ENCODE data around the gene FER.

Gene FER

GRCh38 chr5:108797396-108797795, 49.7 kb downstream of the FER start:
- Mint-ChIP-seq H3K4me1 (no peaks in the 10 kb centered on the region), H3K4me3 (no peak overlapping the region), H3K9me3 (peaks cover 27% of the 10 kb centered on the region), H3K36me3 (ENCODE audit: low read depth) (peaks cover 70% of the 10 kb centered on the region), H3K27me3 (ENCODE audit: low read depth) (no peaks in the 10 kb centered on the region), H3K27ac (no peak overlapping the region)
- TF ChIP-seq, protein P1, sequence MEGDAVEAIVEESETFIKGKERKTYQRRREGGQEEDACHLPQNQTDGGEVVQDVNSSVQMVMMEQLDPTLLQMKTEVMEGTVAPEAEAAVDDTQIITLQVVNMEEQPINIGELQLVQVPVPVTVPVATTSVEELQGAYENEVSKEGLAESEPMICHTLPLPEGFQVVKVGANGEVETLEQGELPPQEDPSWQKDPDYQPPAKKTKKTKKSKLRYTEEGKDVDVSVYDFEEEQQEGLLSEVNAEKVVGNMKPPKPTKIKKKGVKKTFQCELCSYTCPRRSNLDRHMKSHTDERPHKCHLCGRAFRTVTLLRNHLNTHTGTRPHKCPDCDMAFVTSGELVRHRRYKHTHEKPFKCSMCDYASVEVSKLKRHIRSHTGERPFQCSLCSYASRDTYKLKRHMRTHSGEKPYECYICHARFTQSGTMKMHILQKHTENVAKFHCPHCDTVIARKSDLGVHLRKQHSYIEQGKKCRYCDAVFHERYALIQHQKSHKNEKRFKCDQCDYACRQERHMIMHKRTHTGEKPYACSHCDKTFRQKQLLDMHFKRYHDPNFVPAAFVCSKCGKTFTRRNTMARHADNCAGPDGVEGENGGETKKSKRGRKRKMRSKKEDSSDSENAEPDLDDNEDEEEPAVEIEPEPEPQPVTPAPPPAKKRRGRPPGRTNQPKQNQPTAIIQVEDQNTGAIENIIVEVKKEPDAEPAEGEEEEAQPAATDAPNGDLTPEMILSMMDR (IDR thresholded peaks at IDR 0.05; ENCODE audit: unreplicated experiment in 3 of 3) = no peak

DNA sequence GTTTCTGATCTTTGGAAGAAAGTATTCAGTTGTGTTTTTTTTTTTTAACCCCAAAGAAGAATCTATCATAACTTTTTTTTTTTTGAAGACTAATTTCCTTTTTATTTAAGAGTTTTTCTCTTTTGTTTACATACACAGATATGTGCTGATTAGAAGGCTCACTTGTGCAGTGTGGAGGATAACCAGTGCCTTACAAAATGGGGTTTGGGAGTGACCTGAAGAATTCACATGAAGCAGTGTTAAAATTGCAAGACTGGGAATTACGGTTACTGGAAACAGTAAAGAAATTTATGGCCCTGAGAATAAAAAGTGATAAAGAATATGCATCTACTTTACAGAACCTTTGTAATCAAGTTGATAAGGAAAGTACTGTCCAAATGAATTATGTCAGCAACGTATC, 50.3 kb downstream of the FER start:
- Mint-ChIP-seq H3K9me3 (peaks cover 31% of the 10 kb centered on the region), H3K27ac (no peak overlapping the region), H3K4me1 (no peaks in the 10 kb centered on the region), H3K4me3 (no peak overlapping the region), H3K36me3 (ENCODE audit: low read depth) (peaks cover 74% of the 10 kb centered on the region), H3K27me3 (ENCODE audit: low read depth) (no peaks in the 10 kb centered on the region)
- TF ChIP-seq, protein P1 (IDR thresholded peaks at IDR 0.05; ENCODE audit: unreplicated experiment in 3 of 3) = no peak

DNA sequence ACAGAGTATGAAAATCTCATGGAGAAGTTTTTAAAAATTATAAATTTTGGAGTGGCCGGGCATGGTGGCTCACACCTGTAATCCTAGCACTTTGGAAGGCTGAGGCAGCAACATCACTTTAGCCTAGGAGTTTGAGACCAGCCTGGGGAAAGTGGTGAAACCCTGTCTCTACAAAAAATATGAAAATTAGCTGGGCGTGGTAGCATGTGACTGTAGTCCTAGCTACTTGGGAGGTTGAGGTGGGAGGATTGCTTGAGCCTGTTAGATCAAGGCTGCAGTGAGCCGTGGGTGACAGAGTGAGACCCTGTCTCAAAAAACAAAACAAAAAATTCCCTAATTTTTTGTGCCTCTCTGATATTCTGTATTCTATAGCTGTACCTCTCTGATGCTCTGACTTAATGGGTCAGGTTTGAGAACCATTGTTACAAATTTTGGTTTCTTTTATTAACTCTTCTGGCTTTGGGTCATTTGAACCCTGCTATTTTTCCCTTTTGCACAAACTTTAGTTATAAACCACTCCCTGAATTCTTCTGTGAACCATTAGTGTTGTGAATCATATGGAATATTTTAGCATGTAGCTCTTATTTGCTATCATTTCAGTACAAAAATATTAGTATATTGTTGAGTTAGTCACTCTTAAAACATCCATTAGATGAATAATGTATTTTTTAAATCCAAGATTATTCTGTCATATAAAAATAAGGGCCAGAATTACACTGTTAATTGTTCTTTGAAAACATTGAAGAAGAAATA, 51.0 kb downstream of the FER start:
- Mint-ChIP-seq H3K4me1 (no peaks in the 10 kb centered on the region), H3K27ac (no peak overlapping the region), H3K9me3 (peaks cover 33% of the 10 kb centered on the region), H3K36me3 (ENCODE audit: low read depth) (peaks cover 74% of the 10 kb centered on the region), H3K4me3 (no peak overlapping the region), H3K27me3 (ENCODE audit: low read depth) (no peaks in the 10 kb centered on the region)
- TF ChIP-seq, protein P1 (IDR thresholded peaks at IDR 0.05; ENCODE audit: unreplicated experiment in 3 of 3) = no peak

GRCh38 chr5:108801301-108801700, 53.6 kb downstream of the FER start:
- H3K27me3 Mint-ChIP-seq (ENCODE audit: low read depth) = no peaks in the 10 kb centered on the region
- peaks cover 39% of the 10 kb centered on the region for H3K9me3 Mint-ChIP-seq
- no peak overlapping the region for H3K27ac Mint-ChIP-seq
- H3K36me3 Mint-ChIP-seq (ENCODE audit: low read depth) = peaks cover 76% of the 10 kb centered on the region
- TF ChIP-seq, protein P1 (IDR thresholded peaks at IDR 0.05; ENCODE audit: unreplicated experiment in 3 of 3) = no peak
- H3K4me3 Mint-ChIP-seq = no peak overlapping the region
- H3K4me1 Mint-ChIP-seq = no peaks in the 10 kb centered on the region

DNA sequence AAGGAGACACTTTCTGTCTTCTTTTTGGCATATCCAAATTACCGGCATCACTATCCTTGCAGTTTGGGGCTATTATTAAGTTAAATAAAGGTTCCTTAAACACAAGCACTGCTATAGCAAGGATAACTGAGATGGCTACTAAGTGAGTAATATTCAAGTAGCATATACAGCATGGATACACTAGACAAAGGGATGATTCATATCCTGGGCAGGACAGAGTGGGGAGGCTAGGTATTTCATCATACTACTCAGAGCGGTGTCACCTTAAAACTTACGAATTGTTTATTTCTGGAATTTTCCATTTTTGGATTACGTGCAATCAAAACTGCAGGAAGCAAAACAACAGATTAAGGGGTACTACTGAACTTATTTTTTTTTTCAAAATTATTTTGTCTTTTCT, 54.1 kb downstream of the FER start:
- Mint-ChIP-seq H3K4me1 (no peaks in the 10 kb centered on the region), H3K9me3 (peaks cover 43% of the 10 kb centered on the region), H3K27ac (no peak overlapping the region), H3K4me3 (no peak overlapping the region), H3K27me3 (ENCODE audit: low read depth) (no peaks in the 10 kb centered on the region), H3K36me3 (ENCODE audit: low read depth) (peaks cover 80% of the 10 kb centered on the region)
- TF ChIP-seq, protein P1 (IDR thresholded peaks at IDR 0.05; ENCODE audit: unreplicated experiment in 3 of 3) = no peak

DNA sequence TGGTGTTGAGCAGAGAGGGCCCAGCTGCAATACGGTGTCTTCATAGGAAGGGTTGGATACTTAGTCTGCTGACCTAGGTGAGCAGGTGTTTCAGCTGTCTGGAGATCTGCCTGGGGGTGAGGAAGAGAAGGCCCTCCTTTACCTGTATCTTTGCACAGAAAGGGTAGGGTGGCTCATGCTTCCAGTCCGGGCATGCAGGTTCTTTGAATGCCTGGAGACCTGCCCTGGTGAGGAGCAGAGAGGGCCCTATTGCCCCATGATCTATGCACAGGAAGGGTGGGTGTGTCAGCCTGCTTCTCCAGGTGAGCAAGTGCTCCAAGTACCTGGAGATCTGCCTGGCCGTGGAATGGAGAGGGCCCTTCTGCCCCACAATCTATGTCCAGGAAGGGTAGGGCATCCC, 63.0 kb downstream of the FER start:
- Mint-ChIP-seq H3K4me3 (no peak overlapping the region), H3K9me3 (peaks cover 52% of the 10 kb centered on the region), H3K27me3 (ENCODE audit: low read depth) (no peaks in the 10 kb centered on the region)

More for the DNA sequence above, 63.0 kb downstream of the FER start:
- Mint-ChIP-seq H3K36me3 (ENCODE audit: low read depth) (peaks cover 57% of the 10 kb centered on the region), H3K4me1 (peaks cover 16% of the 10 kb centered on the region), H3K27ac (no peak overlapping the region)
- TF ChIP-seq, protein P1 (IDR thresholded peaks at IDR 0.05; ENCODE audit: unreplicated experiment in 3 of 3) = no peak
